SU-DHL-6 (cell line): ENCODE data around the gene BMX.

Source experiments
- EZH2phosphoT487 ChIP-seq: fragments of 200-600 bp; sonication (generic), shearing (Covaris generic); conservative IDR thresholded peaks from 2 replicates; pipeline ENCODE4 v1.6.1; 2018; ENCODE audit warnings: mild to moderate bottlenecking, antibody characterized with exemption, low read length, moderate library complexity, mixed read lengths
- TF ChIP-seq, protein P1 (sequence below): fragments of 200-600 bp; sonication (generic); IDR thresholded peaks from one replicate; pipeline ENCODE4 v1.5.1; 2017; ENCODE audit warnings: antibody characterized with exemption, mild to moderate bottlenecking, low read length, moderate library complexity; ENCODE audit not compliant: insufficient read depth, poor library complexity, severe bottlenecking

DNA sequence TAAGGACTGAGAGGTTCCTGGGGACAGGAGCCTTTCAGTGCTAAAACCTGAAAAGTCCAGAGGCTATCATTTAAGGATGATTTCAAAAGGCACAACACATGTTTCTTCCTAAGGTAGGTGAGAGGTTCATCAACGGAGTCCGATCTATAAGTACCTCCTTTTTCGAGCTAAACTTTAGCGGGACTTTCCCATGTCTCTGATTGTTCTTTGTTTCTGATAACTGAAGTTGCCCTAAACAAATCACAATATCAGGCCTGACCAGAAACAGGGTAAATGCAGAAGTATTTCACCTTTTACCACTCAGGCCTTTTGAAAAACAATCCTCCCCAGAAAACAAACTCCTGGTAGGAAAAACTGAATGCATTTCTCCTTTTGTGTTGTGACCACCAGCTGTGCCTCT, 25.1 kb upstream of the BMX start:
- TF ChIP-seq, protein P1, sequence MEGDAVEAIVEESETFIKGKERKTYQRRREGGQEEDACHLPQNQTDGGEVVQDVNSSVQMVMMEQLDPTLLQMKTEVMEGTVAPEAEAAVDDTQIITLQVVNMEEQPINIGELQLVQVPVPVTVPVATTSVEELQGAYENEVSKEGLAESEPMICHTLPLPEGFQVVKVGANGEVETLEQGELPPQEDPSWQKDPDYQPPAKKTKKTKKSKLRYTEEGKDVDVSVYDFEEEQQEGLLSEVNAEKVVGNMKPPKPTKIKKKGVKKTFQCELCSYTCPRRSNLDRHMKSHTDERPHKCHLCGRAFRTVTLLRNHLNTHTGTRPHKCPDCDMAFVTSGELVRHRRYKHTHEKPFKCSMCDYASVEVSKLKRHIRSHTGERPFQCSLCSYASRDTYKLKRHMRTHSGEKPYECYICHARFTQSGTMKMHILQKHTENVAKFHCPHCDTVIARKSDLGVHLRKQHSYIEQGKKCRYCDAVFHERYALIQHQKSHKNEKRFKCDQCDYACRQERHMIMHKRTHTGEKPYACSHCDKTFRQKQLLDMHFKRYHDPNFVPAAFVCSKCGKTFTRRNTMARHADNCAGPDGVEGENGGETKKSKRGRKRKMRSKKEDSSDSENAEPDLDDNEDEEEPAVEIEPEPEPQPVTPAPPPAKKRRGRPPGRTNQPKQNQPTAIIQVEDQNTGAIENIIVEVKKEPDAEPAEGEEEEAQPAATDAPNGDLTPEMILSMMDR = no peak
- TF ChIP-seq EZH2phosphoT487 = no peak
